GM12878 (cell line): ENCODE measurements around the gene NUP210L. TPM values are rescaled to one million over a fixed set of nuclear protein-coding genes. Genes with fewer than 3 reads are reported as not detected.

Experiments
- ATAC-seq: fragments of 200-7000 bp; cut with Tn5 transposase; 3 replicates; pipeline ENCODE4 v1.9.1; 2020; ENCODE audit warnings: mild to moderate bottlenecking, moderate library complexity
- BruUV-seq: library from RNA; stranded (reverse); fragments of 400-500 nt; replicated peaks from 2 replicates; lab custom pipeline; 2021; lab: Mats Ljungman, UMichigan
- CTCF ChIA-PET: fragments of 300-600 bp; sonication (Branson Sonifier 250); formaldehyde crosslinking; extraction: SDS; loops from one replicate; lab custom pipeline; 2021; ENCODE audit warnings: inconsistent platforms; lab: Yijun Ruan, JAX
- POLR2A ChIA-PET: fragments of 350-600 bp; formaldehyde crosslinking; extraction: SDS; loops from one replicate; lab custom pipeline; 2021; ENCODE audit warnings: inconsistent platforms; lab: Charles Lee
- RAD21 ChIA-PET: fragments of 300-600 bp; sonication (Branson Sonifier 250); formaldehyde crosslinking; loops from one replicate; lab custom pipeline; 2023; ENCODE audit warnings: antibody characterized with exemption; ENCODE audit not compliant: unreplicated experiment; lab: Charles Lee
- SMC1A ChIA-PET: fragments of 300-600 bp; sonication (Branson Sonifier 250); formaldehyde crosslinking; loops from one replicate; lab custom pipeline; 2023; ENCODE audit not compliant: unreplicated experiment, uncharacterized antibody; lab: Charles Lee
- DNase-seq: peaks from one replicate; pipeline ENCODE4 v3.0.0-alpha.2; 2011; ENCODE audit warnings: low read depth, low spot score
- FAIRE-seq: peaks from 3 replicates; lab custom pipeline; 2011; peaks lifted over from hg19 to GRCh38; lab: Jason Lieb, UNC
- H2AFZ ChIP-seq: 2 replicates; pipeline ENCODE4 v1.6.0; 2011; ENCODE audit warnings: low read depth, low read length, control low read depth; ENCODE audit not compliant: control insufficient read depth
- H3K27ac ChIP-seq: 2 replicates; pipeline ENCODE4 v1.5.1; 2011; ENCODE audit warnings: control low read depth; ENCODE audit not compliant: control insufficient read depth, insufficient read depth
- H3K27me3 ChIP-seq, 2 experiments: replicated peaks in 1 of 2; 2 replicates each; pipeline versions ENCODE4 v1.6.0 to v1.6.1; 2011; ENCODE audit warnings: low read length in 1 of 2; ENCODE audit not compliant: control insufficient read depth in 2 of 2, insufficient read depth in 2 of 2
- H3K36me3 ChIP-seq, 2 experiments: 2 replicates each; pipeline ENCODE4 v1.5.1; 2011; ENCODE audit warnings: low read length in 1 of 2; ENCODE audit not compliant: control insufficient read depth in 2 of 2, insufficient read depth in 2 of 2
- H3K4me1 ChIP-seq: 2 replicates; pipeline ENCODE4 v1.6.1; 2011; ENCODE audit warnings: mild to moderate bottlenecking, low read length, moderate library complexity, mixed read lengths; ENCODE audit not compliant: control insufficient read depth, insufficient read depth
- H3K4me2 ChIP-seq: 2 replicates; pipeline ENCODE4 v1.6.0; 2011; ENCODE audit warnings: control low read depth; ENCODE audit not compliant: control insufficient read depth, insufficient read depth
- H3K4me3 ChIP-seq: fragments of 200-600 bp; sonication (generic); 2 replicates; pipeline ENCODE4 v1.5.1; 2016
- H3K79me2 ChIP-seq: 2 replicates; pipeline ENCODE4 v1.6.0; 2011; ENCODE audit warnings: low read length; ENCODE audit not compliant: control insufficient read depth, insufficient read depth
- H3K9ac ChIP-seq: 2 replicates; pipeline ENCODE4 v1.8.0; 2011; ENCODE audit warnings: low read length, control low read depth, mixed read lengths; ENCODE audit not compliant: control insufficient read depth, insufficient read depth
- H3K9me3 ChIP-seq: replicated peaks from 3 replicates; pipeline ENCODE4 v1.5.1; 2011; ENCODE audit warnings: mild to moderate bottlenecking, low read length; ENCODE audit not compliant: control insufficient read depth, insufficient read depth
- H4K20me1 ChIP-seq: 2 replicates; pipeline ENCODE4 v1.6.0; 2011; ENCODE audit not compliant: control insufficient read depth, insufficient read depth
- GATAD2B ChIP-seq: fragments of 450-650 bp; conservative IDR thresholded peaks from 2 replicates; pipeline ENCODE4 v1.6.1; 2017; ENCODE audit warnings: low read depth, mild to moderate bottlenecking, moderate library complexity
- HDGF ChIP-seq: fragments of 450-650 bp; IDR thresholded peaks from 2 replicates; pipeline ENCODE4 v1.6.1; 2016; ENCODE audit warnings: antibody characterized with exemption
- NFYB ChIP-seq: IDR thresholded peaks from 2 replicates; pipeline ENCODE4 v1.6.1; 2011; ENCODE audit warnings: low read depth, mild to moderate bottlenecking, low read length, improper control_type of control experiment, moderate library complexity; ENCODE audit not compliant: insufficient read depth
- NRF1 ChIP-seq: conservative IDR thresholded peaks from 2 replicates; pipeline ENCODE4 v1.6.1; 2011; ENCODE audit warnings: mild to moderate bottlenecking, low read depth, low read length, improper control_type of control experiment
- RAD51 ChIP-seq: fragments of 450-650 bp; IDR thresholded peaks from 2 replicates; pipeline ENCODE4 v1.6.1; 2016; ENCODE audit warnings: moderate library complexity, mild to moderate bottlenecking, inconsistent platforms
- SIN3A ChIP-seq: IDR thresholded peaks from 2 replicates; pipeline ENCODE4 v1.6.1; 2012; ENCODE audit warnings: low read depth, low read length, improper control_type of control experiment
- TCF7 ChIP-seq: IDR thresholded peaks from 2 replicates; pipeline ENCODE4 v1.6.1; 2014; ENCODE audit warnings: antibody characterized with exemption, borderline replicate concordance
- YY1 ChIP-seq: IDR thresholded peaks from 2 replicates; pipeline ENCODE4 v1.6.1; 2011; ENCODE audit warnings: low read depth, mild to moderate bottlenecking, low read length
- ZSCAN29 ChIP-seq: fragments of 450-650 bp; IDR thresholded peaks from 2 replicates; pipeline ENCODE4 v1.6.1; 2017; ENCODE audit warnings: mild to moderate bottlenecking, moderate library complexity
- WGBS: methylation state at CpG from one replicate; pipeline ENCODE4 v1.1.6; 2016; ENCODE audit warnings: low lambda C conversion rate; ENCODE audit not compliant: insufficient replicate concordance, insufficient coverage; ENCODE audit errors: missing lambda C conversion rate; 5-methylcytosine and 5-hydroxymethylcytosine counted together
- in situ Hi-C: fragments of 300-500 bp; cut with MboI; formaldehyde crosslinking; loops from 9 replicates; pipeline ENCODE4 v1.14.3; 2018; ENCODE audit warnings: mixed read lengths
- intact Hi-C: fragments of 100-400 bp; cut with micrococcal nuclease; formaldehyde crosslinking; loops from one replicate; pipeline ENCODE4 v1.14.2; 2022; ENCODE audit not compliant: unreplicated experiment
- polyA plus RNA-seq, 11 experiments: library from polyadenylated mRNA; depleted of rRNA in 4 of 11; unstranded in 6 of 11; stranded (reverse) in 5 of 11; fragments of >200 nt; fragmentation: Nextera tagmentation in 4 of 11; fragmentation: Illumina TruSeq in 1 of 11; extraction: Ambion mirVana in 4 of 11; extraction: Trizol in 1 of 11; gene quantifications; 1 replicate in 1 of 11; 2 replicates in 10 of 11; pipeline versions ENCODE4 v1.2.1 to v1.2.3, GENCODE V29; 2011 to 2016; ENCODE audit warnings: inconsistent platforms in 2 of 11, missing spikeins in 2 of 11, low read depth in 1 of 11
- total RNA-seq, 4 experiments: library from RNA; depleted of rRNA in 3 of 4; stranded (reverse); fragments of >200 nt in 3 of 4; fragmentation: Illumina TruSeq in 1 of 4; extraction: Trizol in 1 of 4; gene quantifications; 2 replicates each; pipeline versions ENCODE4 v1.2.1 to v1.2.3, GENCODE V29; 2013 to 2021
- TF ChIP-seq, protein P1 (sequence below): fragments of 450-650 bp; conservative IDR thresholded peaks from 2 replicates; pipeline ENCODE4 v1.6.1; 2017; ENCODE audit warnings: mild to moderate bottlenecking, moderate library complexity
- TF ChIP-seq, protein P2 (sequence below): fragments of 450-650 bp; IDR thresholded peaks from 2 replicates; pipeline ENCODE4 v1.6.1; 2017; ENCODE audit warnings: low read depth, mild to moderate bottlenecking, moderate library complexity

The NUP210L gene
- total and polyA plus RNA-seq, 10 of the 15 experiments (the other 5 are each of a cell fraction or from before 2014, with no cell fraction given) = 0.04 to 0.08 (median 0.07) TPM; not detected in 7

DNA sequence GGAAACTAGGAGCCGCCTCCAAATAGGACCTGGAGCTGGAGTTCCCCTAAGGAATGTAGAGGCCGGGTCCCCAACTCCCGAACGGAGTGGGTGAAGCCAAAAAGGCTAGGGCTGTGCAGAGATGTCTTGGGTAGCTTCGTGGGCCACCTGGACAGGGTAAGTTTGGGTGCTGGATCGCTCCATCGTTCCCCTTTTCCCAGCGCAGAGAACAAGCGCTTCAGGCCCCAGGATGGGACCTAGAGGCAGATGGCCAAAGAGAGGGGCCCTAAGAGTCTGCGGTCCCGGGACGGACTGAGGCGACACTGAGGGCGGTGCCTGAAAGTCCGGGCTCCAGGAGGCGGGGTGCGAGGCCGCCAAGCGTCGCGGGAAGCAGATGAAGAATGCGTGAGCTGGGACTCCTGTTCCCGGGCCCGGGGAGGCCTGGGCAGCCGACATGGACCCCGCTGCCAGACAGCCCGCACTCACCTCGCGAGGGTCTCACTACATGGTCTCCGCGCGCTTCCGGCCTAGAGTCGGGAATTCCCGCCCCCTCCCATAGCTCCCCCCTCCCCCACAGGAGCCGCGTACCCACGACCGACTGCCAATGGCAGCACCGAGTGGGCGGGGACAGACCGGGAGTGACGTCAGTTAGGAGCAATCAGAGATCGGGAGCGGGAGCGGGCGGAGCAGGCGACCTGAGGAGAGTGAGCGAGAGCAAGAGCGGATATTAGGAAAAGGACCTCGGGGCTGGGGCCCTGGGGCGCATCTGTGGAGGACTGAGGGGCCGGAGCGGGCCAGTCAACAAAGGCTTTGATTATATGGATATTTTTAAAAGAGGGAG lies 191.6 kb downstream of the NUP210L start, which contains the start of gene SLC39A1 (continued):
- TF ChIP-seq GATAD2B = peak; percentile 34; the same call in 1 of the 2 replicates
- peak; percentile 90 for TF ChIP-seq NFYB
- no peak for TF ChIP-seq NRF1
- TF ChIP-seq, protein P1, sequence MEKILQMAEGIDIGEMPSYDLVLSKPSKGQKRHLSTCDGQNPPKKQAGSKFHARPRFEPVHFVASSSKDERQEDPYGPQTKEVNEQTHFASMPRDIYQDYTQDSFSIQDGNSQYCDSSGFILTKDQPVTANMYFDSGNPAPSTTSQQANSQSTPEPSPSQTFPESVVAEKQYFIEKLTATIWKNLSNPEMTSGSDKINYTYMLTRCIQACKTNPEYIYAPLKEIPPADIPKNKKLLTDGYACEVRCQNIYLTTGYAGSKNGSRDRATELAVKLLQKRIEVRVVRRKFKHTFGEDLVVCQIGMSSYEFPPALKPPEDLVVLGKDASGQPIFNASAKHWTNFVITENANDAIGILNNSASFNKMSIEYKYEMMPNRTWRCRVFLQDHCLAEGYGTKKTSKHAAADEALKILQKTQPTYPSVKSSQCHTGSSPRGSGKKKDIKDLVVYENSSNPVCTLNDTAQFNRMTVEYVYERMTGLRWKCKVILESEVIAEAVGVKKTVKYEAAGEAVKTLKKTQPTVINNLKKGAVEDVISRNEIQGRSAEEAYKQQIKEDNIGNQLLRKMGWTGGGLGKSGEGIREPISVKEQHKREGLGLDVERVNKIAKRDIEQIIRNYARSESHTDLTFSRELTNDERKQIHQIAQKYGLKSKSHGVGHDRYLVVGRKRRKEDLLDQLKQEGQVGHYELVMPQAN = peak; percentile 31; the same call in 1 of the 2 replicates

DNA sequence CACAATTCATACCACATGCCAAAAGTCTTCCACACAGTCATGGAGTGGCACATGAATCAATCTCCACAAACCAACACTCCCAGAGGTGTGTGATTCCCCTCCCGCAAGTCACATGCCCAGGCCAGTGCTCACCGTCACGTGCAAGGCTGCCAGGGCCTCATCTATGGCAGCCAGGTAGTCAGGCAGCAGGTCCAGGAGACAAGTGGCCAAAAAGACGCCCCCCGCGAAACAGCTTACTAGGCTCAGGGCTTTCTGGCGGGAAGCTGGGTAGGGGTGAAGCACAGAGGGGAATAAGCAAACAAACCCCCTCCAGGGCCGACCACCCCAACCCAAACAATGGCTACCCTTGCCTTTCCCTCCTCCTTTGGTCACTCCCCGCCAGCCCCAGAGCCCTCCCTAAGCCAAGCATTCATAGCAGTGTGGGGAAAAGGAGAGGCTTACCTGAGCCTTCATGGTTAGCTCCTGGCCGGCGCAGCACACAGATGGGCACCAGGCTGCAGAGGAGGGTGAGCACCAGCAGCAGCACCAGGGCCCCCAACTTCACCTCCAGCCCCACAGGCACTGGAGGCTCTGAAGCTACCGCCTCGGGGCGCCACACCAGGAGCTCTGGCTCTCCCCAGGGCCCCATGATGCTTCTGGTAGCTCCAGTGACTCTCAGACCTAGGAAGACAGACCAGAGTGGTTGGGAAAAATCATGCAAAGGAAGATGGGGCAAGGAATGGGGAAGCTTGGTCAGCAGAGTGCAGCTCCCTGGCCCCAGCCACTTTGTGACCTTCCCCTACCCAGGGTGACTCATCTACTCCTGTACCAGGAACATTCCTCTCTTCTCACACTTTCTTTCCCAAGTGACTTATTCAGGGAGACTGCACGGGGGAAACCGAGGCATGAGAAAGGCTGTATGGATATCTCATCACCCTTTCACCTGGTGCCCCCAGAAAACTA lies 192.5 kb downstream of the NUP210L start:
- H2AFZ ChIP-seq = peak overlapping the region; percentile 24; the same call in 1 of the 2 replicates
- peaks cover 11% of the 10 kb centered on the region for H3K4me1 ChIP-seq
- H3K27ac ChIP-seq = peak overlapping the region; percentile 93
- peak overlapping the region; percentile 98 for H3K4me2 ChIP-seq
- peaks cover 9 to 15% of the 10 kb centered on the region in 2 experiments for H3K36me3 ChIP-seq
- no peaks in the 10 kb centered on the region for H3K9me3 ChIP-seq
- peaks cover 65% of the 10 kb centered on the region for H3K79me2 ChIP-seq
- POLR2A ChIA-PET = interaction anchor here (0.5 to 10.0 kb wide), 13 partner anchors 8 to 327 kb away, joined by 3 to 132 read pairs (median 7); partner anchors contain the start of genes DENND4B, GATAD2B, INTS3 and JTB
- DNase-seq (no peak), FAIRE-seq (no peak), ATAC-seq (no peak)
- peak overlapping the region; percentile 98 for H3K9ac ChIP-seq
- in situ Hi-C loops = no loop called here
- H4K20me1 ChIP-seq = no peaks in the 10 kb centered on the region; the same call in 1 of the 2 replicates
- no peaks in the 10 kb centered on the region for H3K27me3 ChIP-seq
- H3K4me3 ChIP-seq = peak overlapping the region; percentile 88
- BruUV-seq = no TSS peak
- SMC1A ChIA-PET = interaction anchor here (1.1 to 7.7 kb wide), 9 partner anchors 10 to 166 kb away, joined by 3 to 82 read pairs (median 5); partner anchors contain the start of genes DENND4B, GATAD2B, JTB and RAB13
- intact Hi-C loops = no loop called here
- RAD21 ChIA-PET = interaction anchor here (0.7 to 6.4 kb wide), 9 partner anchors 13 to 158 kb away, joined by 3 to 42 read pairs (median 8); partner anchors contain the start of genes DENND4B, GATAD2B, JTB and RAB13
- CTCF ChIA-PET = interaction anchor here (0.7 to 7.1 kb wide), 12 partner anchors 10 to 309 kb away, joined by 3 to 64 read pairs (median 3); partner anchors contain the start of genes DENND4B, GATAD2B, JTB and RAB13
- WGBS = 11% methylated on average over 16 of the region's 16 CpGs
- peak; percentile 58; the same call in 1 of the 2 replicates for TF ChIP-seq SIN3A
- TF ChIP-seq HDGF = no peak
- TF ChIP-seq, protein P2, sequence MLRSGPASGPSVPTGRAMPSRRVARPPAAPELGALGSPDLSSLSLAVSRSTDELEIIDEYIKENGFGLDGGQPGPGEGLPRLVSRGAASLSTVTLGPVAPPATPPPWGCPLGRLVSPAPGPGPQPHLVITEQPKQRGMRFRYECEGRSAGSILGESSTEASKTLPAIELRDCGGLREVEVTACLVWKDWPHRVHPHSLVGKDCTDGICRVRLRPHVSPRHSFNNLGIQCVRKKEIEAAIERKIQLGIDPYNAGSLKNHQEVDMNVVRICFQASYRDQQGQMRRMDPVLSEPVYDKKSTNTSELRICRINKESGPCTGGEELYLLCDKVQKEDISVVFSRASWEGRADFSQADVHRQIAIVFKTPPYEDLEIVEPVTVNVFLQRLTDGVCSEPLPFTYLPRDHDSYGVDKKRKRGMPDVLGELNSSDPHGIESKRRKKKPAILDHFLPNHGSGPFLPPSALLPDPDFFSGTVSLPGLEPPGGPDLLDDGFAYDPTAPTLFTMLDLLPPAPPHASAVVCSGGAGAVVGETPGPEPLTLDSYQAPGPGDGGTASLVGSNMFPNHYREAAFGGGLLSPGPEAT = peak; percentile 56; the same call in 1 of the 2 replicates
- TF ChIP-seq ZSCAN29 = no peak
- no peak for TF ChIP-seq TCF7
- TF ChIP-seq, protein P1 = no peak; the same call in 1 of the 2 replicates
- TF ChIP-seq RAD51 = peak; percentile 97
- peak; percentile 46; the same call in 1 of the 2 replicates for TF ChIP-seq YY1
